ENCODE measurements around the gene C12orf54. TPM values are rescaled to one million over a fixed set of nuclear protein-coding genes. Genes with fewer than 3 reads are reported as not detected.

The C12orf54 gene
- total RNA-seq, 1 experiment from 2014 or later, result not detected

GRCh38 chr12:48536602-48537001 is 54.3 kb downstream of the C12orf54 start:
- ChIA-PET CTCF (no interaction called here), POLR2A (no interaction called here)
- Mint-ChIP-seq H3K27ac (no peak overlapping the region), H3K27me3 (ENCODE audit: low read depth) (no peaks in the 10 kb centered on the region), H3K4me3 (no peak overlapping the region), H3K36me3 (no peaks in the 10 kb centered on the region), H3K9me3 (peaks cover 20% of the 10 kb centered on the region), H3K4me1 (no peaks in the 10 kb centered on the region)
- DNase-seq (ENCODE audit: low spot score) (no peak), ATAC-seq (no peak)
- TF ChIP-seq ATF3 (CRISPR knock-in tag; conservative IDR thresholded peaks at IDR 0.05) (no peak), CDX4 (CRISPR knock-in tag; IDR thresholded peaks at IDR 0.05; ENCODE audit: borderline replicate concordance) (no peak), MAX (CRISPR knock-in tag; IDR thresholded peaks at IDR 0.05) (no peak), TCF7 (CRISPR knock-in tag; IDR thresholded peaks at IDR 0.05; ENCODE audit: low read depth) (no peak), FOXP1 (CRISPR knock-in tag; IDR thresholded peaks at IDR 0.05; ENCODE audit: borderline replicate concordance) (no peak), NFE2L1 (CRISPR knock-in tag; IDR thresholded peaks at IDR 0.05) (no peak), ZNF416 (CRISPR knock-in tag; IDR thresholded peaks at IDR 0.05) (no peak)

- CTCF ChIA-PET, result interaction anchor here (0.6 to 2.8 kb wide), 3 partner anchors 76 to 256 kb away, joined by 3 to 22 read pairs (median 3); no protein-coding TSS in a partner anchor
- ATAC-seq (no peak), DNase-seq (ENCODE audit: low spot score) (no peak)
- H3K36me3 Mint-ChIP-seq, result no peaks in the 10 kb centered on the region
- H3K4me1 Mint-ChIP-seq, result no peaks in the 10 kb centered on the region
- no peaks in the 10 kb centered on the region for H3K9me3 Mint-ChIP-seq
- no peak for TF ChIP-seq MLX (CRISPR knock-in tag; IDR thresholded peaks at IDR 0.05)
- no peak for TF ChIP-seq ZBTB21 (CRISPR knock-in tag; IDR thresholded peaks at IDR 0.05; ENCODE audit: borderline replicate concordance)
- no peak for TF ChIP-seq E2F4 (CRISPR knock-in tag; IDR thresholded peaks at IDR 0.05; ENCODE audit: borderline replicate concordance, low read depth)
- TF ChIP-seq CREB1 (CRISPR knock-in tag; IDR thresholded peaks at IDR 0.05), result no peak
- no peak for TF ChIP-seq JUN (CRISPR knock-in tag; IDR thresholded peaks at IDR 0.05)
- no peak for TF ChIP-seq ZNF219 (CRISPR knock-in tag; IDR thresholded peaks at IDR 0.05; ENCODE audit: borderline replicate concordance)
- TF ChIP-seq SP1 (CRISPR knock-in tag; conservative IDR thresholded peaks at IDR 0.05), result no peak
- TF ChIP-seq TEAD4 (CRISPR knock-in tag; IDR thresholded peaks at IDR 0.05), result no peak
- no peak for TF ChIP-seq ZNF671 (CRISPR knock-in tag; IDR thresholded peaks at IDR 0.05)
- TF ChIP-seq EMX1 (CRISPR knock-in tag; IDR thresholded peaks at IDR 0.05), result no peak
- TF ChIP-seq TEAD1 (CRISPR knock-in tag; IDR thresholded peaks at IDR 0.05), result no peak
- no peak for TF ChIP-seq SMAD4 (CRISPR knock-in tag; IDR thresholded peaks at IDR 0.05)
- TF ChIP-seq ARID4B (CRISPR knock-in tag; IDR thresholded peaks at IDR 0.05; ENCODE audit: borderline replicate concordance), result no peak
- TF ChIP-seq ZNF317 (CRISPR knock-in tag; IDR thresholded peaks at IDR 0.05; ENCODE audit: borderline replicate concordance, low read depth), result no peak
- TF ChIP-seq CREM (CRISPR knock-in tag; IDR thresholded peaks at IDR 0.05), result no peak
- no peak overlapping the region for H3K4me3 Mint-ChIP-seq
- POLR2A ChIA-PET, result no interaction called here
- H3K27ac Mint-ChIP-seq, result no peak overlapping the region
- peaks cover under 1% of the 10 kb centered on the region; the same call in 1 of the 2 replicates for H3K27me3 Mint-ChIP-seq (ENCODE audit: low read depth)
Observed at GRCh38 chr12:48542300-48542928, 60.1 kb downstream of the C12orf54 start.

Data from WTC11 (cell line).